CD4-positive, alpha-beta T cell treated with Interleukin-12 subunit alpha and Interleukin-12 subunit beta, for 1 hour (primary cell): ENCODE data around the gene NUDT17.

Experiments
- DNase-seq: peaks from one replicate; pipeline ENCODE4 v3.0.0-alpha.2; 2020

The NUDT17 gene

DNA sequence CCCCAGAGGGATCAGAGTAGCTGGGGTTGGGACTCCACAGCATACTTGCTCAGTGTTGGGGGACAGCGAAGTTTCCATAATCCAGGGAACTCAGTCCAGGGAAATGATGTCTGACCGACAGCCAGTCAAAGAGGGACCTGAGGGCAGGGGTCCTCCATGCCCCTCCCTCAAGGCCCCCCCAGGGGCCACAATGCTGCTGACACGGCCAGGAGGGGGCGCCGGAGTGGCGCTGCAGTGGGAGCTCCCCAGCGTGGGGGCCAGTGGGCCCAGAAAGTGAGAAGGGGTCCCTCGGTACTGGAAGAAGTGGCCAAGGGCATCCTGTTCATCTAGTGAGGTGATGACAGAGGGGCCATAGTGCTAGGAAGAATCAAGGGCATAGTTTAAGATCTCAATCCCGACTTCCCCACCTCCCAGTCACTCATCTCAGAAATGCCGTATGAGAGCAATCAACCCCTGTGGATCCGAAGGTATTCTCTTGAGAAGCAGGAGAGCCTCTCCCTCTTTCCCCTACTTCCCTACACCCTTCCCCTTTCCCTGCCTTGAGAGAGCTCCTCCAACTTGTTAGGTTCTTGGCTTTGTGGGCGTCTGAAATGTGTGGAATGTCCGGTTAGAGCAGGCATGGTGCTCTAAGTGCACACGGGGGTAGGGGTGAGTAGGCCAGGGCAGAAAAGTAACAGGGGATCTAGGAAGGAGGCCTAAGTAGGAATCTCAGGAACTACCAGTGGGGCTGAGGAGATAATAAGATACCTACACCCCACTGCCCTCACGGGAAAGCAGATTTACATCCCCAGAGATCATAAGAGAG is 4.1 kb downstream of the NUDT17 start:
- DNase-seq: no peak

DNA sequence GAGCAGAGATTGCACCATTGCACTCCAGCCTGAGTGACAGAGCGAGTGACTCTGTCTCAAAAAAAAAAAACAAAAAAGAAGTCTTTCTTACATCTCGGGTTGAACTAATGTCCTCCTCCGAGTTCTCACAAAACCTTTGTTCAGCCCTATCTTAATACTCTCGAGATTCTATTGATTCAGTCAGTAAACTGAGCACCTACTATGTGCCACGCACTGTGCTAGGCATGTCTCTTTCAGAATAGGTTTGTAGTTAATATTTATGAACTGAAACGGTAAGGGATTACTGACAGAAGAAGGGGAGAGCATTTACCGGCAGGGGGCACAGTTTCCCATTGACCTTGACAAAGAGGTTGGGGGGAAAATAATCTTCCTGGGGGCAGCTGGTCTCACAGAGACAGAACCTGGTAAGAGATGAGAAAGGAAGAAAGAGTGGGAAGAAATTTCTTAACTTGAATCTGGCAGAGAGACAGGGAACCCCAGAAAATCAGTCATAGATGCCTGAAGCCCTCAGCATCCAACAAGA is 10.1 kb downstream of the NUDT17 start:
- no peak for DNase-seq

DNA sequence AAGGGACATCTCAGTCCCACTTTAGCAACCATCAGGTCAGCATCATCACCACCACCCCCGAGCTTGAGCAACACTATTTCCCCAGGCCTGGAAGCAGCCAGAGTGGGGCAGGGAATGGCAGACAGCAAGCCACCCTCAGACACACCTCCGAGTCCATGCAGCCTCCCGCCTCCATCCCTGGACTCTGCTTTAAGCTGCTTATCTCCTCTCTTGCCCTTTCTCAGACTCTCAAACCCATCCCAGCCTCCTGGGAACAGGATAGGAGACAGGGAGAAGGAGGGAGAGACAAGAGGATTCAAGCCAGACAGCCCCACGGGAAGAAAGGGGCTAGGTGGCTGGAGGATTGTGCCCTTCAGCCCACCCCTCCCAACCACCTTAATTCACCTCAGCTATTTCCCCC is 11.7 kb downstream of the NUDT17 start:
- DNase-seq: no peak

DNA sequence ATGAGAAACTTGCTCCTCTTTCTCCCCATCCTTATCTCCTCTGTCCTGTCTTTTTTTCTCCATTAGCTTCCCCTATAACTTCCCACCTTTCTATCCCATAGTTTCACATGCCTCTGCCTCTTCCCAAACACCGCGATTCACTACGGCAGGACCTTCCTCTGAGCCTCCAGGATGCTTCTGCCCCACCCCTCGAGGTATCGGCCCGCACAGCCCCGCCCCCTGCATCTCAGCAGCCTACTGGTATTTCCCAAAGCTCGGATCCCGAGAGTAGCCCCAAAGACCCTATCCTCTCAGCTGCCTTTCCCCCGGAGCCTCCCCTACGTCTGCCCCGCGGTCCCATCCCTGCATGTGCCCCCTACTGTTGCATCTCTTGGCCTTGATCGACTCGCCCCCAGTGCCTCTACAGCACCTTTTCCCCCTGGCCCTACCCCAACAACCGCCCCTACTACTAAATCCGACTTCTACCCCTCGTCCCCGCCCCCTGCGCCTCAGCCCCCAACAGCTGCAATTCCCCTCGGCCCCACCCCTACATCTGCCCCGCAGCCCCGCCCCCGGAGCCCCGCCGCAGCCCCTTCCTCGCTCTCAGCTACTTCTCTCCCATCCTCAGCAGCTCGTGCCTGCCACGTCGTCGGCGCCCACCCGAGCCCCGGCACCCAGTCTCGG is 12.9 kb downstream of the NUDT17 start:
- DNase-seq: peak; percentile 70

DNA sequence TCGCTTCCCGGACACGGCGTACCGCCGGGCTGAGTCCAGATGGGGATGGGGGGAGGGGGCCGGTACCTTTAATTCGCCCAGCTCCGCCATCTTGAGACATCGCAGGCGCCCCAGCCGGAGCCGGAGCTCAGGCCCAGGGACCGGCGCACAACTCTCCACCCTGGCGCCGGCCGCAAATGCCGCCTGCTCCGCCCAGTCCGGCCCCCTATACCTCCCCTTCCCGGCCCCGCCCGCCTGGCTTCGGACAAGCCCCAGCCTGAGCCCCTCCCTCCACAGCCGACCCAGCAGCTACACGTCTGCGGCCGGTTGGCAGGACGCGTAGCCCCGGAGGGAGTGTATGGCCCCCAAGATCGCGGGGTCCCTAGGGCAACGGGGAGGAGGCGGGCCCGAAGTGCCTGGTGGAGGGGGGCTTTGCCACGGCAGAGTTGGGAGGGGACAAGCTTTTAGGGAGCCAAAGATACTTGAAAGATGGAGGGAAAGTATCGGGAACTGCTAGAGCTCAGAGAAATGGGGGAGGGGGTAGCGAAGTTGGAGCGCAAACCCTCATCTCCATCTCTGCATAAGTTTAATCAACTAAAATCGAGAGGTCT is 13.6 kb downstream of the NUDT17 start, which contains the start of gene PIAS3:
Gene PIAS3 (minus strand): TSS at position 181 of the 590 bp plus-strand sequence. CDS start 91 bp downstream, at position 90.
- peak; percentile 86 for DNase-seq

DNA sequence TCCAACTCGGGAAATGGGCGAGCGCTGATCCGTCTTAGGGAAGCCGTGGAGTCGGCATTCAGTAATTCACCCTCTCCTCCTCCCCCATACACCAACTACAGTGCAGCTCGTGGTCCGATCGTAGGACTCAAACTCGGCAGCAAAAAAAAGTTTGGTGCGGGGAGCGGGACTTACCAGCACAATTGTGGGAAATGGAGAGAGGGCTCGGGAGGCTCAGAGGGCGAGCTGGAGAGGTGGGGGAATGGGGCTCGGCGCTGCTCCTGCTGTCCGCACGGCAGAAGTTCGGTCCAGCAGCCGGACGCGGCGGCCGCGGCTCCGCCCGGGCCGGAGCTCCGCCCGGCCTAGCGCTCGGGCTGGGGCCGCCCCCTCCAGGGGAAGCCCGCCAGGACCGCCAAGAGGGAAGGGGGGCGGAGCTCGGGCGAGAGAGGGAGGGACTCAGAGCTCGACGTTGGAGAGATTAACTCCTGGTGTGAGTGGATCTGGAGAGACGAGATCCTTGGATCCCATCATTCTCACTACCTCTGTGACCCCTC is 14.1 kb downstream of the NUDT17 start:
- peak; percentile 75 for DNase-seq

DNA sequence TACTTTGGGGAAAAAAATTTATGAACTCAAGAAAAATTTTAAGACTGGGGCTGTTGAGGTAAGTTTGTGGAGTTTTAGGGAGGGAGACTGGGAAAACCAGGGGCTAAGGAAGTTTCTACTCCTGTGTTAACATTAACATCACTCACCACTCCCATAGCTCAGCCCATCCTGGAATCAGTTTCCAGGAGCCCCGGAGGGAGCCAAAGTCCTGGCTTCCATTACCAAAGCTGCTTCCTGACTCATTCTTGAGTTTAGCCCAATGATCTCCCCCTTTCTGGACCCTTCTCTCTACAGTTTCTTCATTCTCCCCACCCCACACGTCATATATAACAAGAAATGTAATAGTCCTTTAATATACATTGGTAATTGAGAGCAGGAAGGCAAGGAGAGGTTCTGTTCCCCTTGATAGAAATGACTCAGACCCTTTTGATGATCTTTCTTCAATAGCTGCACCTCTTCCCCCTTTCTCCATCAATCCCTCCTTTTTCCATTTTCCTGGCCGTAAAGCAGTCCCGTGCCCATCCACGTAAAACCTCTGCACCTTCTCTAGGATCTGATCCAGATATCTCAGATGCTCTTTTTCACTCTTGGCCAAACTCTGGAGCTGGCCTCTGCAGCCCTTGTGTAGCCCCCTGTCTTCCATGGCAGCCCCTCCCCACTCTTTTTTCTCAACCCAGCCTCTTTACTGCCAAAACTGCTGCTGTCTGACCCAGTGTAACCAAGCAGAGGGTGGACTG is 18.0 kb downstream of the NUDT17 start:
- DNase-seq: no peak

DNA sequence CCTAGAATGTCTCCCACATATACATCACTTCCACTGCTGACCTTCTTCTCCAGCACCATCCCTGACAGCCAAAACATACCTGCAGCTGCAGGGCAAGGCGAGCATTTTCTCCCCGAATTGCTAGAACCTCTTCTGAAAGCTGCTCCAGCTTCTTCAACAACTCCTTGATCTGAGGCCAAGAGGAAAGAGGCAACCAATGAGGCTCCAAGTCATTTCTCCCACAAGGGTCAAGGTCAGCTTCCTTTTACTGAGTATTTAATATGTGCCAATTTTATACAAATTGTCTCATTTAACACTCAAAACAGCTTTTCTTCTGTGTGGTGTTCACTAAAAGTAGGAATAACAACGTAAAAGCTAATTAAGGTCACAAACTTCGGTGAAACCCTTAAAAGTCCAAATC is 22.8 kb downstream of the NUDT17 start:
- DNase-seq: no peak

DNA sequence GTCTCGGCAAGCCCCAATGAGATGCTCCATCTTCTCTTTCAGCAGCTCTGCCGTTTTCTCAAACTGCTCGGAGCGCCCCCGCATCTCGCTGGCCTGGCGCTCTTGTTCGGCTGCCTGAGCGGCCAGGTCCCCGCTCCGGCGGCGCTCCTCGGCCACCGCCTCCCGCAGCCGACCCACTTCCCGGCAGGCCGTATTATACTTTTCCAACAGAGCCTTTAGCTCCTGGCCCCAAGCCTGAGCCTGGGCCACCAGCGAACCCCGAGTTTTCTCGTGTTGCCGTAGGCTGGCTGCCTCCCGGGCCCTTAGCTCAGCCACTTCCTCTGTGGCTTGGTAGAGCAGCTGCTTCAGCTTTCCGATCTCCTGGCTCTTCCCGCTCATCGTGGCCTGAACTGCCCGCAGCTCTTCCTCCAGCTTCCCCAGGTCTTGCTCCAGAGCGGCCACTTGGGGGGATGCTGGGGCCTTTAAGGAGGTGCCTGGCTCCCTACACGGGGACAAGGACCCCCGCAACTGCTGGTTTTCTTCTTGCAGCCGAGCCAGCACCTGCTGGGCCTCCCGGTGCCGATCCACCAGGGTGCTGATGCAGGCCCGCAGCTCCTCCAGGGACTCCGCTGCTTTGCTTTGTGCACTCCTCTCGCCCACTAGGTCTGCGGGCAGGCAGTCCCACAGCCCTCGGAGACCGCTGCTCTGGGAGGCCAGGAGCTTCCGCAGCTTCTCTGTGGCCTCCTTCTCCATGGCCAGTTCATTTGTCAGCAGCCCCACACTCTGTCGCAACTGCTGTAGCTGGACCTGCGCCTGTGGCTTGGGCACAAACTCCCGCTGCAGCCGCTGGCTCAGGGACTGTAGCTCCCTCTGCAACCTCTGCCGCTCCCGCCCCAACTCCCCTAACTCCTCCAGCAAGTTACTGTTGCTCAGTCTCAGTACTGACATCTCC is 26.8 kb downstream of the NUDT17 start:
- DNase-seq: peak; percentile 27

DNA sequence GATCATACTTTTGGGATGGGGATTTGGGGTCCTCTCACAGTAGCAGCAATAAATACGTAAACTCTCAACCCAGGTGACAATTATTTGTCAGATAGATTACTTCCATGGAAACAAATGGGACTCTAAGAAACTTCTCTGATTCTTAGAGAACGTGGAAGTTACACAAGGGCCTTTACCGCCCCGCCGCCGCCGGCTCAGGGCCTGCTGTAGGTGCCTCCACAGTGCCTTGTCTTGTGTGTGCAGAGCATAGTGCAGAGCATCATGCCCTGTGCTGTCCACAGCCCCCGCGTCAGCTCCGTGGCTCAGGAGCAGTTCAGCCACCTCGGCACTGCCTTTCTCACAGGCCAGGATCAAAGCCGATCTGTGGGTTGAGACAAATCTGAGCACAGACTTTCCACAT is 29.2 kb downstream of the NUDT17 start:
- DNase-seq: no peak

DNA sequence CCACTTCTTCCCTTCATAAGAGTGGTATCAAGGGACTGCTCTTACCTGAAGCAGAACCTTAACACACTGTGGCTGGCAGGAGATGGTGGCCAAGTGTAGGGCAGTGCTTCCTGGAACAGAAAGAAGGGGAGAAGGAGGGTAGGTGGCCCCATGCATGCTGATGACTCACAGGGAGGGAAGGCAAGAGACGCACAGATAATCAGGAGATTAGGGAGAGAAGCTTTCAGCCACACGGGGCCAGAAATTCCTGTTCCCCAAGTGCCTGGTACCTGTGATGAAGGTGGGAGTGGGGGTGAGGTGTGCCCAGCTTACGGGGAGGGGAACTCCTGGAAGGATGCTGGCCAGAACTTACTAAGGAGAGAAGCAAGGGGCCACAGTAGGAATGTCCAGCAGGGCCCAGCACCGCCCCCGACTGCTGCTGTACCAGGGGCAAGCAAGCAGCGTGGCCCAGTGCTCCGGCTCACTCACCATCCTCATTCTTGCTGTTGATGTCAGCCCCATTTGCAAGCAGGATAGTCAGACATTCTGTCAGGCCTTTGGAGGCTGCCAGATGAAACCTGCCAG is 32.6 kb downstream of the NUDT17 start:
- no peak for DNase-seq

DNA sequence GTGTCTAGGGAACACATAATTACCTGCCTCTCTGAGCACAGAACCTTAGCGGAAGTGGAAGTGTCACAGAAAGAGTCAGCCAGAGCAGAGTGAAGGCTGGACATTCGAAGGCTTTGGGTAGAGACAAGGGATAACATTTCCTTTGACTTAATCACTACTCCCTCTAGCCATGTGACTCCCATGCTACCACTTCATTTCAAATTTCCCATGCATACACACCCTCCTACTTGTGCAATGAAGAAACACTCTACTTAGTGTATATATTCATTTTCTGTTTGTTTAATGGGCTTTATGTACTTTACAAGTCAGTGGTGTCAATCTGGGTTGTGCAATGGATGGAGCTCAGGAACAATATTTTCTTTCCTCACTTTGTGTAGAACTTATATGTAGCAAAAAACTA is 33.3 kb downstream of the NUDT17 start:
- DNase-seq: no peak

DNA sequence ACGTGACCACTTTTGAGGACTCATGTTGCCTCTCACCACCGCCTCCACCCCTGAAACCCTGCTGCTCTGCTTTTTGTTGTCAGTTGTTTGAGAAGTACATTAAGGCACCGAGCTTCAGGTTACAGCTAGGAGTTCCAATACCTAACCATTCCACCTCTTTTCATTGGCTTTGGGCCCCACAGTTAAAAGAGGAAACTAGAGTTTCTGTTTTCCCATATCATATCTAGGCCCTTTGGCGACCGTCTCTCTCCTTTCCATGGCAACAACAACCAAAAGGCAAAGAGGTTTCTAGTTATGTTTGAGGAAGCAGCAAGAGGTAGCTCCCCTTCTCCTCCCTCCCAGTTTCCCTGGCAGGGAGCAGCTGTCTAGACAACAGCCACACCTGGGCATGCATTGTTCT is 34.3 kb downstream of the NUDT17 start:
- no peak for DNase-seq

DNA sequence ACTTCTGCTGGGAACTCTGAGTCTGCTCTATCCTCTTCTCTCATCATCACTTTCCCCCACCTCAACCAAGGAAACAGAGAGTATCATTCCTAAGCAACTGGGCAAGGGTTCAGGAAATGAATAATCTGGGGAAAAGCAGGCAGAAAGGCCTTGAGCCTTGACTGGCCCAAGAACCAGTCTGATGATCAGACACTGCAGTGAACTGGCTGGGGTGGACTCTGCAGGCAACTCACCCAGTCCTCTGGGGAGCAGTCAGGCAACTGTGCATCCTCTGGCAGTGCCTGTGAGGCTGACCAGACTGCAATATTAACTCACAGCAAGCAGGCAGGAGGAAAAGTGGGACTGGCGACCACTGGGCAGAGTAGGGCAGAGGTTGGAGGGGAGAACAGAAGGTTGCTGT is 39.2 kb downstream of the NUDT17 start:
- no peak for DNase-seq

DNA sequence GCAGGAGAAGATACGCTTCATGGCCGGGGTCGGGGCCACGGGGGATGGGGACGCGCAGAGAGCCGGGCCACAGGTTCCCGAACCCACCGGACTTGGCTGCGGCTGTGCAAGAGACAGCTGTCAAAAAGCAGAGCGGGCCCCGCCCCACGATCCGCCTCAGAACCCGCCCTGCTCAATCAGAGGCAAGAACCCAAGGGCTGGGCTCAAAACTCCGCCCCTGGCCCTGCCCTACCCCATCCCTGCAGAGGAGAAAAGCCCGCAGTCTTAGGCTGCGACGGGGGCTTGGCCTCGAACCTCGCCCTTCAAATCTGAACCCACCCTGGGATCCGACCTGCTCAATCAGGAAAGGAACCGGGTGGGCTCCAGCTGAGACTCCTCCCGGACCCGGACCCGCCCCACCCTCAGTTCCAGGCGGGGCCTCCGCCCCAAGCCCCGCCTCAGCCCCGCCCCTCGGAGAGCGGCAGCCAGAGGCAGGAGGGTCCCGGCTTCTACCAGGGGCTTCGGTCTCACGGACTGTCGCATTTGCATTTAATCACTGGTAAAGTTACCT is 40.4 kb downstream of the NUDT17 start, which contains the start of gene ANKRD35:
Gene ANKRD35 (minus strand): TSS at position 129 of the 550 bp plus-strand sequence. CDS start 108 bp downstream, at position 21.
- DNase-seq: peak; percentile 86

DNA sequence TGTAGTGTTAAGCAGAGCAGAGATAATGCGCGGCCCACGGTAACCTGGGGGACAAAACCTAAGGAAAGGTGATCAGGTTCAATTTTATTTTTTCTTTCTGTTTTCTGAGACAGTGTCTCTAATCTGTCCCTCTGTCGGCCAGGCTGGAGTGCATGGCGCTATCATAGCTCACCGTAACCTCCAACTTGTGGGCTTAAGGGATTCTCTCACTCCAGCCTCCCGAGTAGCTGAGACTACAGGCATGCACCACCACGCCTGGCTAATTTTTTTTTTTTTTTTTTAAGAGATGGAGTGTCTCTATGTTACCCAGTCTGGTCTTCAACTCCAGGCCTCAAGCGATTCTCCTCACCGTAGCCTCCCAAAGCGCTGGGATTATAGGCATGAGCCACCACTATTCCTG is 41.0 kb downstream of the NUDT17 start:
- DNase-seq: no peak

DNA sequence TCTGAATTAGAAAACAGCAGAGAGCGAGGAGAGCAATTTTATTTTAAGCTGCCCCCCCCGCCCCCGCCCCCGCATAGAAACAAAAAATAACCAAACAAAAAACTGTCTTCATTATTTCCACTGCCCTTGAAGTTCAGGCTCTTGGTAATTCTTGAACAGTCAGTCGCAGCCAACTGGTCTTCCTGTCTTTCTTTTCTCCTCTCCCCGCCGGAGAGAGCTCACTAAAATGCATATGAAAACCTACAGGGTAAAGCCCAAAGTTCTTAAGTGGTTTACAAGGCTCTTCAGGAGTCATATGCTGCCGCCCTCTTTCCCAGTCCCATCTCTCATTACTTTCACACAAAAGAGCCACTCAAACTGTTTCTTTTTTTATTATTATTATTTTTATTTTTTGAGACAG is 41.4 kb downstream of the NUDT17 start:
- DNase-seq: no peak

DNA sequence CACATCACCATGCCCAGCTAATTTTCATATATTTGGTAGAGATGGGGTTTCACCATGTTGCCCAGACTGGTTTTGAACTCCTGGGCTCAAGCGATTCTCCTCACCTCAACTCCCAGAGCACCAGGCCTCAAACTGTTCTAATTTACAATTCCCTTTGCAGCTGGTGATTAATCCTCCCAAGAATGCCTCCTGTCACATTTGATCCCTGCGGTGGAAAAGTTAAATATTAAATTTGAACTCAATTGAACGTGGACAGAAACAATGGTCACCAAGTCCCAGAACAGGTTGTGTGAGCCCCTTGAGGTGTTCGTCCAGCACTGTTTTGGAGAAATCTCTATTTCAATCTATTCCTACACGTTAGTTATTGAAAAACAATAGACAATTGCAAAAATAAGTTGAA is 42.2 kb downstream of the NUDT17 start:
- DNase-seq: no peak

DNA sequence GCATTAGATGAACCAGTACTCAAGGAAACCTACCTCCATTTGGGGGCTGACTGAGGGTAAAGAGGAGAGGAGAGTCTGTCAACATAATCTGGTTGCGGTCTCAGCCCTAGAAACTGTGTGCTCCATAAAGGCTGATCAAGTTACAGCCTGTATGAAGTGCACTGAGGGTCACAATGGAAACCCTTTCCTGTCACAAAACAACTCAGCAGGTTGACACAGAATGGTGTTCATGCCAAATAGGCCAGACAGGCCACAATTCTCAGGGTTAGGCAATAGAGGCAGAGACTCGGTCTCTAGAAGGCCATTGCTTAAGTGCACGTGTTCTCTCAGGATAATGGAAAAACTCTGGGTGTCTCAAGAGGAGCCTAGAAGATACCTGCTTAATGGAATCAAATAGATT is 44.3 kb downstream of the NUDT17 start:
- DNase-seq: no peak

DNA sequence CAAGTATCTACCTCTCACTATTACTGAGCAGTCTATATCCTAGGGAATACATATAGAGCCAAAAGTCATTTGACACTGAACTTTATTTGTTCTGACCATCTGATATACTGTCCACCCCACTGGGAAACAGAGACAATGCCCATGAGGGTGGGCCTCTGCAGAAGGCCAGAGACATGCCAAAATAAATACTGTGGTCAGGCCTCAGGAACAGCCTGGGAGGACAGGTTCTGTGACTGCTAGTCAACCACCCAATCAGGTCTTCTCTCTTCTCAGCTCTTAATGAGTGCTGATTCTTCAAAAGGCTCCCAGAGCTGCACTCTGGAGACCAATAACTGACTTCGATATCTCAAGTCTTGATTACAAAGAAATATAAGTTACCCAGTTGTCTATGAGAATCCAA is 45.7 kb downstream of the NUDT17 start:
- no peak for DNase-seq
